Endothelial cell of umbilical vein (primary cell): Measurements from ENCODE around the gene KRT8. TPM values are rescaled to one million over a fixed set of nuclear protein-coding genes. Genes with fewer than 3 reads are reported as not detected.
"Not testable (repeated sequence)": the region's sequence is repeated elsewhere in the genome, so short reads cannot be mapped to it uniquely, and the experiment has no call there.

Experiments
- Bru-seq: library from RNA; stranded (reverse); fragments of 400-500 nt; gene quantifications from one replicate; lab custom pipeline; 2021; lab: Mats Ljungman, UMichigan
- BruChase-seq, 2 experiments: library from RNA; stranded (reverse); fragments of 400-500 nt; gene quantifications; one replicate each; lab custom pipeline; 2021; lab: Mats Ljungman, UMichigan
- BruUV-seq: library from RNA; stranded (reverse); fragments of 400-500 nt; replicated peaks from 2 replicates; lab custom pipeline; 2021; lab: Mats Ljungman, UMichigan
- CTCF ChIA-PET: fragments of 300-600, 350-600 bp; sonication (Branson Sonifier 250); formaldehyde crosslinking; loops from one replicate; lab custom pipeline; 2021; ENCODE audit warnings: antibody characterized with exemption, inconsistent platforms; lab: Charles Lee
- POLR2A ChIA-PET: fragments of 300-600, 350-600 bp; sonication (Branson Sonifier 250); formaldehyde crosslinking; loops from one replicate; lab custom pipeline; 2021; ENCODE audit warnings: antibody characterized with exemption, inconsistent platforms; lab: Charles Lee
- DNase-seq: peaks from one replicate; pipeline ENCODE4 v3.0.0-alpha.2; 2011; ENCODE audit warnings: low read depth, low spot score
- FAIRE-seq: peaks from 2 replicates; lab custom pipeline; 2011; peaks lifted over from hg19 to GRCh38; lab: Jason Lieb, UNC
- H2AFZ ChIP-seq: 2 replicates; pipeline ENCODE4 v1.6.0; 2012; ENCODE audit warnings: low read depth, low read length, control low read depth, inconsistent platforms
- H3K27ac ChIP-seq: 2 replicates; pipeline ENCODE4 v1.5.1; 2011; ENCODE audit warnings: low read depth, mild to moderate bottlenecking, control low read depth, low read length, moderate library complexity; ENCODE audit not compliant: insufficient read depth
- H3K27me3 ChIP-seq, 2 experiments: 2 replicates each; pipeline versions ENCODE4 v1.6.0 to v1.6.1; 2011; ENCODE audit warnings: low read length in 2 of 2, mixed read lengths in 1 of 2; ENCODE audit not compliant: control insufficient read depth in 2 of 2, insufficient read depth in 2 of 2
- H3K36me3 ChIP-seq, 2 experiments: 2 replicates in 1 of 2; 3 replicates in 1 of 2; pipeline ENCODE4 v1.5.1; 2011; ENCODE audit warnings: low read length in 2 of 2, mild to moderate bottlenecking in 1 of 2, moderate library complexity in 1 of 2; ENCODE audit not compliant: control insufficient read depth in 2 of 2, insufficient read depth in 2 of 2; ENCODE audit errors: extremely low read depth in 1 of 2
- H3K4me1 ChIP-seq: 3 replicates; pipeline ENCODE4 v1.5.1; 2011; ENCODE audit warnings: mild to moderate bottlenecking, low read length; ENCODE audit not compliant: control insufficient read depth, insufficient read depth; ENCODE audit errors: extremely low read depth
- H3K4me2 ChIP-seq: 2 replicates; pipeline ENCODE4 v1.6.1; 2011; ENCODE audit warnings: low read length, control low read depth, mixed read lengths; ENCODE audit not compliant: insufficient read depth
- H3K4me3 ChIP-seq, 3 experiments: fragments of 200-600 bp in 1 of 3; sonication (generic), shearing (Covaris generic) in 1 of 3; replicated peaks in 1 of 3; 2 replicates each; pipeline ENCODE4 v1.5.1; 2011 to 2016; ENCODE audit warnings: control low read depth in 3 of 3, low read length in 3 of 3, mild to moderate bottlenecking in 2 of 3, inconsistent platforms in 1 of 3, low read depth in 1 of 3, moderate library complexity in 1 of 3; ENCODE audit not compliant: insufficient read depth in 1 of 3
- H3K79me2 ChIP-seq: 2 replicates; pipeline ENCODE4 v1.6.0; 2012; ENCODE audit warnings: low read length, inconsistent platforms; ENCODE audit not compliant: control insufficient read depth, insufficient read depth
- H3K9ac ChIP-seq: replicated peaks from 2 replicates; pipeline ENCODE3; 2011; ENCODE audit warnings: low read length, control low read depth; ENCODE audit not compliant: insufficient read depth; ENCODE audit errors: extremely low read depth
- H3K9me1 ChIP-seq: replicated peaks from 3 replicates; pipeline ENCODE4 v1.6.0; 2011; ENCODE audit warnings: mild to moderate bottlenecking, low read length; ENCODE audit not compliant: control insufficient read depth, insufficient read depth; ENCODE audit errors: extremely low read depth
- H3K9me3 ChIP-seq: replicated peaks from 2 replicates; pipeline ENCODE4 v1.5.1; 2012; ENCODE audit warnings: low read length, inconsistent platforms; ENCODE audit not compliant: control insufficient read depth, insufficient read depth
- H4K20me1 ChIP-seq: replicated peaks from 2 replicates; pipeline ENCODE3; 2011; ENCODE audit warnings: mild to moderate bottlenecking, low read length; ENCODE audit not compliant: control insufficient read depth, insufficient read depth; ENCODE audit errors: extremely low read depth
- CTCF ChIP-seq, 2 donors: IDR thresholded peaks; 1 replicate in 1 of 2; 2 replicates in 1 of 2; pipeline ENCODE4 v1.5.1; 2011; ENCODE audit warnings: low read length in 2 of 2, mild to moderate bottlenecking in 2 of 2, moderate library complexity in 2 of 2, control low read depth in 1 of 2, inconsistent platforms in 1 of 2, low read depth in 1 of 2; ENCODE audit not compliant: insufficient read depth in 1 of 2; ENCODE audit errors: extremely low read depth in 1 of 2
- EZH2 ChIP-seq: IDR thresholded peaks from 2 replicates; pipeline ENCODE4 v1.6.1; 2012; ENCODE audit warnings: borderline replicate concordance, low read depth, mild to moderate bottlenecking, moderate library complexity, low read length, inconsistent platforms; ENCODE audit not compliant: severe bottlenecking
- GATA2 ChIP-seq: IDR thresholded peaks from 2 replicates; pipeline ENCODE4 v1.7.0; 2011; ENCODE audit warnings: low read depth, mild to moderate bottlenecking, moderate library complexity, mixed read lengths, low read length; ENCODE audit not compliant: insufficient read length, insufficient read depth
- JUN ChIP-seq: IDR thresholded peaks from 2 replicates; pipeline ENCODE4 v1.6.1; 2011; ENCODE audit warnings: borderline replicate concordance, low read depth; ENCODE audit not compliant: insufficient read length, insufficient read depth
- MYC ChIP-seq: IDR thresholded peaks from one replicate; pipeline ENCODE4 v1.6.1; 2011; ENCODE audit warnings: mild to moderate bottlenecking, low read depth, low read length
- POLR2A ChIP-seq: IDR thresholded peaks from 2 replicates; pipeline ENCODE4 v1.6.1; 2012; ENCODE audit warnings: low read depth, mild to moderate bottlenecking, control low read depth, low read length
- POLR2AphosphoS5 ChIP-seq: IDR thresholded peaks from 2 replicates; pipeline ENCODE4 v1.6.1; 2012; ENCODE audit warnings: low read depth, mild to moderate bottlenecking, control low read depth, low read length, moderate library complexity; ENCODE audit not compliant: insufficient read depth
- dilution Hi-C: fragments of 300-500 bp; cut with MboI; formaldehyde crosslinking; loops from one replicate; pipeline ENCODE4 v1.15.0; 2019; ENCODE audit warnings: low sequenced_read_pairs; ENCODE audit not compliant: extremely low pct_ligation_motif_present
- intact Hi-C: fragments of 100-400 bp; cut with micrococcal nuclease; formaldehyde crosslinking; loops from one replicate; pipeline ENCODE4 v1.10.0; 2022
- long read RNA-seq: library from polyadenylated mRNA; stranded (forward); transcript quantifications from one replicate; pipeline ENCODE4 v2.0.0, GENCODE V29; 2021
- polyA minus RNA-seq, 3 experiments: library from RNA; depleted of rRNA, polyadenylated mRNA; stranded (reverse); fragments of >200 nt; gene quantifications; 1 replicate in 1 of 3; 2 replicates in 2 of 3; pipeline ENCODE4 v1.2.3, GENCODE V29; 2011
- polyA plus RNA-seq, 4 experiments: library from polyadenylated mRNA; depleted of rRNA in 3 of 4; stranded (reverse) in 3 of 4; unstranded in 1 of 4; fragments of >200 nt; gene quantifications; 2 replicates each; pipeline versions ENCODE4 v1.2.1 to v1.2.3, GENCODE V29; 2011 to 2012; ENCODE audit warnings: missing spikeins in 1 of 4
- total RNA-seq: library from RNA; stranded (reverse); gene quantifications from 2 replicates; pipeline ENCODE4 v1.2.3, GENCODE V29; 2021

The KRT8 gene
- total RNA-seq (22.1 and 31.7 TPM in 2 replicates), polyA plus RNA-seq (23.5 and 25.8 TPM in 2 replicates), polyA minus RNA-seq (29.3 and 35.1 TPM in 2 replicates), Bru-seq, nascent RNA (percentile 42 among the genes with signal in this experiment), BruChase-seq, experiment 1, labeled RNA remaining after a 6-hour chase (percentile 60 among the genes with signal in this experiment), BruChase-seq, experiment 2, labeled RNA remaining after a 2-hour chase (percentile 47 among the genes with signal in this experiment)
- 22.8 and 28.4 TPM in 2 replicates for polyA plus RNA-seq (2011; cell fraction: cytosol; rRNA removed)
- 16.9 and 55.4 TPM in 2 replicates for polyA plus RNA-seq (2011; cell fraction: nucleus; rRNA removed)
- polyA plus RNA-seq (2012): 27.8 and 42.2 TPM in 2 replicates
- 769 TPM for polyA minus RNA-seq (2011; cell fraction: cytosol; rRNA and poly(A)+ RNA removed)
- 11.2 and 15.6 TPM in 2 replicates for polyA minus RNA-seq (2011; cell fraction: nucleus; rRNA and poly(A)+ RNA removed)
- long read RNA-seq, transcript KRT8-217 (3 exons, 2,437 nt): major isoform, 20 of 43 reads
- long read RNA-seq, partial matches to known transcripts: 2 of 43 reads
- long read RNA-seq, other reads (novel, unspliced or antisense): 18 of 43 reads

GRCh38 chr12:52904509-52905300 lies at the start of gene KRT8:
KRT8 (minus strand) TSS chr12:52905076; CDS start chr12:52904981, 95 bp downstream.
- H3K9me1 ChIP-seq, dilution Hi-C loops, intact Hi-C loops, H3K27me3 ChIP-seq, H3K4me1 ChIP-seq, H3K79me2 ChIP-seq, FAIRE-seq, H3K36me3 ChIP-seq, H4K20me1 ChIP-seq, H2AFZ ChIP-seq, POLR2A ChIA-PET, DNase-seq, BruUV-seq, H3K9me3 ChIP-seq: not testable (repeated sequence)
- Histone ChIP-seq H3K4me3 (peak within 1 kb of the TSS in 1 of 3 experiments; percentile 44), H3K27ac (peak within 1 kb of the TSS; percentile 52), H3K9ac (peak within 1 kb of the TSS; percentile 17), H3K4me2 (peak within 1 kb of the TSS; percentile 19)
- CTCF ChIA-PET: interaction anchor here (1.2 to 2.7 kb wide), 5 partner anchors 11 to 76 kb away, joined by 3 to 10 read pairs (median 4); no protein-coding TSS in a partner anchor

- peaks cover 3 to 15% of the 10 kb centered on the region in 2 experiments for H3K36me3 ChIP-seq
- dilution Hi-C loops: no loop called here
- no peak overlapping the region for H3K4me2 ChIP-seq
- no peak overlapping the region for H3K9ac ChIP-seq
- POLR2A ChIA-PET: no interaction called here
- BruUV-seq: no TSS peak
- TF ChIP-seq MYC: no peak
- no peak for TF ChIP-seq EZH2
- peak; percentile 49 for TF ChIP-seq POLR2A
- no peak for TF ChIP-seq CTCF (IDR thresholded peaks at IDR 0.05; ENCODE audit: extremely low read depth in 1 of 2, insufficient read depth in 1 of 2, low read depth in 1 of 2, low read length in 2 of 2)
- TF ChIP-seq JUN: no peak
- TF ChIP-seq GATA2: no peak
- no peak for TF ChIP-seq POLR2AphosphoS5
- intact Hi-C loops: no loop called here
- H3K27me3 ChIP-seq: no peaks in the 10 kb centered on the region
- H3K27ac ChIP-seq: no peak overlapping the region
- H3K4me3 ChIP-seq: no peak overlapping the region
- peaks cover 8% of the 10 kb centered on the region for H3K4me1 ChIP-seq
- DNase-seq (no peak), FAIRE-seq (no peak)
- H2AFZ ChIP-seq: no peak overlapping the region
- H3K79me2 ChIP-seq: peaks cover 23% of the 10 kb centered on the region
- no peaks in the 10 kb centered on the region for H4K20me1 ChIP-seq
- no peaks in the 10 kb centered on the region for H3K9me1 ChIP-seq
- H3K9me3 ChIP-seq: no peaks in the 10 kb centered on the region
- CTCF ChIA-PET: interaction anchor here (0.6 kb wide), 1 partner anchor 10 kb away, joined by 3 read pairs; no protein-coding TSS in a partner anchor
These were observed 48.4 kb upstream of the KRT8 start for GRCh38 chr12:52953181-52953841.
